Small intestine (tissue), 16 donors: Measurements from ENCODE around the gene MCUR1. TPM values are rescaled to one million over a fixed set of nuclear protein-coding genes. Genes with fewer than 3 reads are reported as not detected.
"Not testable (repeated sequence)": the region's sequence is repeated elsewhere in the genome, so short reads cannot be mapped to it uniquely, and the experiment has no call there.

Experiments used
- DNase-seq, 2 donors: peaks; one replicate each; pipeline versions ENCODE4 v3.0.0 to v3.0.0-alpha.2; 2013
- FAIRE-seq: peaks from 2 replicates; lab custom pipeline; 2012; peaks lifted over from hg19 to GRCh38; lab: Jason Lieb, UNC
- H3K27ac ChIP-seq, 3 donors: one replicate each; pipeline ENCODE4 v1.5.1; 2013; ENCODE audit warnings: low read length in 2 of 3, mild to moderate bottlenecking in 2 of 3, control low read depth in 1 of 3, inconsistent platforms in 1 of 3, low read depth in 1 of 3, moderate library complexity in 1 of 3
- H3K27me3 ChIP-seq, 3 donors: one replicate each; pipeline ENCODE4 v1.6.1; 2013; ENCODE audit warnings: low read length in 3 of 3, inconsistent platforms in 1 of 3; ENCODE audit not compliant: control insufficient read depth in 3 of 3, insufficient read depth in 3 of 3
- H3K36me3 ChIP-seq, 3 donors: one replicate each; pipeline ENCODE4 v1.6.1; 2013; ENCODE audit warnings: low read length in 3 of 3, inconsistent platforms in 1 of 3, low read depth in 1 of 3, mild to moderate bottlenecking in 1 of 3, moderate library complexity in 1 of 3; ENCODE audit not compliant: control insufficient read depth in 3 of 3, insufficient read depth in 2 of 3
- H3K4me1 ChIP-seq, 3 donors: one replicate each; pipeline ENCODE4 v1.6.1; 2013; ENCODE audit warnings: low read length in 2 of 3, inconsistent platforms in 1 of 3, low read depth in 1 of 3, mild to moderate bottlenecking in 1 of 3, moderate library complexity in 1 of 3; ENCODE audit not compliant: control insufficient read depth in 3 of 3, insufficient read depth in 2 of 3
- H3K4me3 ChIP-seq, 3 donors: one replicate each; pipeline ENCODE4 v1.5.1; 2013; ENCODE audit warnings: low read length in 3 of 3, control low read depth in 1 of 3, inconsistent platforms in 1 of 3, low read depth in 1 of 3, mild to moderate bottlenecking in 1 of 3, moderate library complexity in 1 of 3
- H3K9me3 ChIP-seq, 2 donors: one replicate each; pipeline ENCODE4 v1.6.1; 2013; ENCODE audit warnings: low read depth in 1 of 2, low read length in 1 of 2; ENCODE audit not compliant: control insufficient read depth in 2 of 2, insufficient read depth in 1 of 2
- WGBS, 3 donors: extraction: QIAGEN DNeasy Blood & Tissue Kit; methylation state at CpG; one replicate each; pipeline ENCODE4 v1.1.7; 2013; 5-methylcytosine and 5-hydroxymethylcytosine counted together
- long read RNA-seq, 10 donors: transcript quantifications; one replicate each; lab custom pipeline, GENCODE V29; 2026
- polyA plus RNA-seq, 4 donors: library from polyadenylated mRNA; stranded (reverse) in 3 of 4; unstranded in 1 of 4; fragments of 200-250 nt in 3 of 4; fragments of 120-200 nt in 1 of 4; gene quantifications; one replicate each; pipeline versions ENCODE4 v1.2.1 to v1.2.3, GENCODE V29; 2013
- donor health status: healthy with polysubstance abuse.
- donor health status: control.
- donor health status: control.
- donor health status: Bipolar disorder and iron deficiency.
- donor health status: healthy.

MCUR1 gene, protein sequence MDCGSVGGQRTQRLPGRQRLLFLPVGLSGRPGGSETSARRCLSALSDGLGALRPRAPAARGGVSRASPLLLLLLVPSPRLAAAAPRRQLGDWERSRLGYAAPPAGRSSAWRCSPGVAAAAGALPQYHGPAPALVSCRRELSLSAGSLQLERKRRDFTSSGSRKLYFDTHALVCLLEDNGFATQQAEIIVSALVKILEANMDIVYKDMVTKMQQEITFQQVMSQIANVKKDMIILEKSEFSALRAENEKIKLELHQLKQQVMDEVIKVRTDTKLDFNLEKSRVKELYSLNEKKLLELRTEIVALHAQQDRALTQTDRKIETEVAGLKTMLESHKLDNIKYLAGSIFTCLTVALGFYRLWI
- 10 to 100 TPM; 15.6 to 83.2 (median 52.3) TPM for polyA plus RNA-seq
- long read RNA-seq, donor 1, full-length matches to known transcripts: 25 of 42 reads
- long read RNA-seq, donor 1, partial matches to known transcripts: 17 of 42 reads
- long read RNA-seq, donor 1, other reads (novel, unspliced or antisense): 0 of 42 reads
- long read RNA-seq, donor 2, full-length matches to known transcripts: 15 of 15 reads
- long read RNA-seq, donor 2, partial matches to known transcripts: 0 of 15 reads
- long read RNA-seq, donor 2, other reads (novel, unspliced or antisense): 0 of 15 reads
- long read RNA-seq, donor 3, full-length matches to known transcripts: 6 of 11 reads
- long read RNA-seq, donor 3, partial matches to known transcripts: 5 of 11 reads
- long read RNA-seq, donor 3, other reads (novel, unspliced or antisense): 0 of 11 reads
- long read RNA-seq, donor 4, full-length matches to known transcripts: 1 of 1 reads
- long read RNA-seq, donor 4, partial matches to known transcripts: 0 of 1 reads
- long read RNA-seq, donor 4, other reads (novel, unspliced or antisense): 0 of 1 reads
- long read RNA-seq, donor 5, full-length matches to known transcripts: 5 of 5 reads
- long read RNA-seq, donor 5, partial matches to known transcripts: 0 of 5 reads
- long read RNA-seq, donor 5, other reads (novel, unspliced or antisense): 0 of 5 reads
- long read RNA-seq, donor 6, full-length matches to known transcripts: 9 of 14 reads
- long read RNA-seq, donor 6, partial matches to known transcripts: 5 of 14 reads
- long read RNA-seq, donor 6, other reads (novel, unspliced or antisense): 0 of 14 reads
- long read RNA-seq, donor 7, full-length matches to known transcripts: 40 of 45 reads
- long read RNA-seq, donor 7, partial matches to known transcripts: 5 of 45 reads
- long read RNA-seq, donor 7, other reads (novel, unspliced or antisense): 0 of 45 reads
- long read RNA-seq, donor 8: 0 reads
- long read RNA-seq, donor 9, full-length matches to known transcripts: 3 of 3 reads
- long read RNA-seq, donor 9, partial matches to known transcripts: 0 of 3 reads
- long read RNA-seq, donor 9, other reads (novel, unspliced or antisense): 0 of 3 reads
- long read RNA-seq, donor 10, full-length matches to known transcripts: 11 of 11 reads
- long read RNA-seq, donor 10, partial matches to known transcripts: 0 of 11 reads
- long read RNA-seq, donor 10, other reads (novel, unspliced or antisense): 0 of 11 reads

DNA sequence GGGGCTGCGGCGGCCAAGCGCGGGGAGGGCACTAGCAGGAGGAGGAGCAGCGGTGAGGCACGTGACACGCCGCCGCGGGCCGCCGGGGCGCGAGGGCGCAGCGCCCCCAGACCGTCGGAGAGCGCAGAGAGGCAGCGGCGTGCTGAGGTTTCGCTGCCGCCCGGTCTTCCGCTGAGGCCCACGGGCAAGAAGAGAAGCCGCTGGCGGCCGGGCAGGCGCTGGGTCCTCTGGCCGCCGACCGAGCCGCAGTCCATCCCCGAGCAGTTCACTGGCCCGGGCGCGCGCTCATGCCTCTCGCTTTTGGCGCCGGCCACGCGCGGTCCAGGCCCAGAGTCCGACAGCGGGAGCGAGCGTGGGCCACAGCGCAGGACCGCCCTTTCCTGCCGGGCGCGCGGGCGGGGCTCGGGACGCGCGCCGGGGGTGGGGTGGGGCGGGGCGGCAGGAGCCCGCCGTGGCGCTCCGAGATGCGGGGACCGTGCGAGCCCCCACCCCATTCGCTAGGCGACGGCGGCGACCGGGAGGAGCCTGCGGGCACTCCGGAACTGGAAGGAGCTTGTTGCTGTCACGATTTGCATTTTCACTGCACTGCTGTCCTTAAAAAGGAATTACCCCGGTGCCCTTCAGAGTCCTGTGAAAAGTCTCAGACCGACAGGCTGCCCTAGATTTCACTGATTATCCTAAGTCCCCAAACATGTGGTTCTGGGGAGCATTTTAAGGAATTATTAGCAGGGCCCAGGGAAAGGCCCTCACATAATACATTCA lies at the start of gene MCUR1:
TSS of gene MCUR1 (minus strand) at position 382 of the 762 bp plus-strand sequence. CDS start at position 254, 128 bp downstream.
- FAIRE-seq: no peak

DNA sequence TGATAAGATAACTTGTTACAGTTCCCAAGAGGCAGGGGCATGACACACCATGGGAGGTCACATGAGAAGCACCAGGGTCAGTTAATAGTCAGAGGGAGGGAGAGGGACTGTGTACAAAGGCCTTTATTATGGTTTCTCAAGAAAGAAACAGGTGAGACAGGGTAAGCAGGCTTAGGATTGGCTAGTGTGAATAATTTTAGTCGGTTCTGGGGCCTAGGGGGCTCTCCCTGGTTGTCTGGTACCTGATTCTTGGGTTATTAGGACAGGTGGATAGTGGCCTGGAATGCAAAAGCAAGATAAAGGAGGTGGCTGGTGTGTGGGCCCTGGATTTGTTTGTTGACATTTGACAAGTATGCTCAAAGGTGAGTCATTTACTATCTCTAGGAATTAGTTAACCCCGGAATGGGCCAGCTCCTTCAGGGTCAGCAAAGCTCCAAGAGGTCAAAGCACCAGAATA lies 49.4 kb upstream of the MCUR1 start:
- peak overlapping the region in 2 of 3 donors; percentile 1 to 32 for H3K27ac ChIP-seq
- no peaks in the 10 kb centered on the region for H3K36me3 ChIP-seq
- 6 to 45% (median 15%) methylated on average over 2 of the region's 2 CpGs for WGBS, 3 donors
- no peak for FAIRE-seq
- H3K4me1 ChIP-seq: peaks cover 0 to 16% (median 0%) of the 10 kb centered on the region in 3 donors
- H3K27me3 ChIP-seq: peaks cover 0 to 9% (median 7%) of the 10 kb centered on the region in 3 donors
- DNase-seq: peak; percentile 66 to 78
- H3K9me3 ChIP-seq: peaks cover 0 to 8% of the 10 kb centered on the region in 2 donors
- no peak overlapping the region for H3K4me3 ChIP-seq

More for the DNA sequence above, at the start of gene MCUR1:
- 0 to 1% (median 1%) methylated on average over 28 to 81 of the region's 81 CpGs for WGBS, 3 donors
- Histone ChIP-seq H3K4me3 (peak within 1 kb of the TSS; percentile 78 to 81 (median 81)), H3K36me3 (peaks cover 0 to 4% (median 1%) of the 10 kb centered on the region in 3 donors), H3K4me1 (peaks cover 8 to 21% (median 12%) of the 10 kb centered on the region in 3 donors), H3K27ac (peak within 1 kb of the TSS; percentile 95 to 98 (median 97)), H3K27me3 (no peaks in the 10 kb centered on the region), H3K9me3 (no peaks in the 10 kb centered on the region)
- peak; percentile 90 to 96 for DNase-seq

DNA sequence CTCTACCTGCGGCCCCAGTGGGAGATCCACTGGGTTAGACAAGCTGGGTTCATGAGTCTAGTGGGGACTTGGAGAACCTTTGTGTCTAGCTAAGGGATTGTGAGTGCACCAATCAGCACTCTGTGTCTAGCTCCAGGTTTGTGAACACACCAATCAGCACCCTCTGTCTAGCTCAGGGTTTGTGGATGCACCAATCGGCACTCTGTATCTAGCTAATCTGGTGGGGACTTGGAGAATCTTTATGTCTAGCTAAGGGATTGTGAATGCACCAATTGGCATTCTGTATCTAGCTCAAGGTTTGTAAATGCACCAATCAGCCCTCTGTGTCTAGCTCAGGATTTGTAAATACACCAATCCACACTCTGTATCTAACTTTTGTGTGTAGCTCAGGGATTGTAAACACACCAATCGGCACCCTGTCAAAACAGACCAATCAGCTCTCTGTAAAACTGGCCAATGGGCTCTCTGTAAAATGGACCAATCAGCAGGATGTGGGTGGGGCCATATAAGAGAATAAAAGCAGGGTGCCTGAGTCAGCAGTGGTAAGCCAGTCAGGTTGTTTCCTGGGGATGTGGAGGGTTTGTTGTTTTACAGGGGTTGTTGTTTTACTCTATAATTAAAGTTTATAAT lies 46.3 kb upstream of the MCUR1 start:
- WGBS, 3 donors: 89 to 98% (median 90%) methylated on average over 3 of the region's 3 CpGs
- not testable (repeated sequence) for FAIRE-seq, H3K27ac ChIP-seq, H3K9me3 ChIP-seq, DNase-seq, H3K36me3 ChIP-seq
- Histone ChIP-seq H3K4me3 (peak overlapping the region in 1 of 3 donors; percentile 42), H3K4me1 (peaks cover 0 to 16% (median 0%) of the 10 kb centered on the region in 3 donors), H3K27me3 (peaks cover 0 to 11% (median 7%) of the 10 kb centered on the region in 3 donors)

DNA sequence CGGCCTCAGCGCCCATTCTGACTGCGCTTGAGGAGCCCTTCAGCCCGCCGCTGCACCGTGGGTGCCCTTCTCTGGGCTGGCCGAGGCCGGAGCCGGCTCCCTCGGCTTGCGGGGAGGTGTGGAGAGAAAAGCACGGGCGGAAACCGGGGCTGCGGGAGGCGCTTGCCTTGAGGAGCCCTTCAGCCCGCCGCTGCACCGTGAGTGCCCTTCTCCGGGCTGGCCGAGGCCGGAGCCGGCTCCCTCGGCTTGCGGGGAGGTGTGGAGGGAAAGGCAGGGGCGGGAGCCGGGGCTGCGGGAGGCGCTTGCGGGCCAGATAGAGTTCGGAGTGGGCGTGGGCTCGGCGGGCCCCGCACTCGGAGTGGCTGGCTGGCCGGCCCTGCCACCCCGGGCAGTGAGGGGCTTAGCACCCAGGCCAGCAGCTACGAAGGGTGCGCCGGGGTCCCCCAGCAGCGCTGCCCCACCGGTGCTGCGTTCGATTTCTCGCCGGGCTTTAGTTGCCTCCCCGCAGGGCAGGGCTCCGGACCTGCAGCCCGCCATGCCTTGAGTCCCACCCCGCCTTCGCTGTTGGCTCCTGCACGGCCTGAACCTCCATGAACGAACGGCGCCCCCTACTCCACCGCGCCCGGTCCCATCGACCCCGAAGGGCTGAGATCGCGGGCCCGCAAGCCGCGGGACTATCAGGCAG lies 45.7 kb upstream of the MCUR1 start:
- Histone ChIP-seq H3K27ac (no peak overlapping the region), H3K4me1 (peaks cover 0 to 16% (median 0%) of the 10 kb centered on the region in 3 donors), H3K4me3 (peak overlapping the region in 2 of 3 donors; percentile 34 to 42), H3K9me3 (peaks cover 0 to 8% of the 10 kb centered on the region in 2 donors), H3K27me3 (peaks cover 0 to 11% (median 7%) of the 10 kb centered on the region in 3 donors), H3K36me3 (no peaks in the 10 kb centered on the region)
- 22 to 46% (median 37%) methylated on average over 44 to 66 of the region's 66 CpGs for WGBS, 3 donors
- FAIRE-seq (no peak), DNase-seq (peak in 1 of 2 donors; percentile 37)

DNA sequence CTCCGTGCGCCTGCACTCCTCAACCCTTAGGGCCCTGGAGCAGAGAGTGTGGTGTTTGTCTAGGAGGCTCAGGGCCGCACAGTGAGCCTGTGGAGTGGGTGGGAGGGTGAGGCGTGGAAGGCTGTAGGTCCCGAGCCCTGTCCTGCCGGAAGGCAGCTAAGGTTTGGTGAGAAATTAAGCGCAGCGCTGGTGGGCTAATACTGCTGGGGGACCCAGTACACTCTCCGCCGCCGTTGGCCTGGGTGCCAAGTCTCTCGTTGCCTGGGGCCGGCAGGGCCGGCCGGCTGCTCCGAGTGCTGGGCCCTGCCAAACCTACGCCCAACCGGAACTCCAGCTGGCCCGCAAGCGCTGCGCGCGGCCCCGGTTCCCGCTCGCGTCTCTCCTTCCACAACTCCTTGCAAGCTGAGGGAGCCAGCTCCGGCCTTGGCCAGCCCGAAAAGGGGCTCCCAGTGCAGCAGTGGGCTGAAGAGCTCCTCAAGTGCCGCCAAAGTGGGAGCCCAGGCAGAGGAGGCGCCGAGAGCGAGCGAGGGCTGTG lies 40.4 kb upstream of the MCUR1 start:
- no peak overlapping the region for H3K4me3 ChIP-seq
- H3K36me3 ChIP-seq: no peaks in the 10 kb centered on the region
- H3K9me3 ChIP-seq: peaks cover 0 to 3% of the 10 kb centered on the region in 2 donors
- no peak for FAIRE-seq
- peaks cover 0 to 9% (median 0%) of the 10 kb centered on the region in 3 donors for H3K4me1 ChIP-seq
- H3K27me3 ChIP-seq: peaks cover 0 to 2% (median 2%) of the 10 kb centered on the region in 3 donors
- no peak for DNase-seq
- 90 to 97% (median 93%) methylated on average over 33 to 34 of the region's 34 CpGs for WGBS, 3 donors
- H3K27ac ChIP-seq: no peak overlapping the region

DNA sequence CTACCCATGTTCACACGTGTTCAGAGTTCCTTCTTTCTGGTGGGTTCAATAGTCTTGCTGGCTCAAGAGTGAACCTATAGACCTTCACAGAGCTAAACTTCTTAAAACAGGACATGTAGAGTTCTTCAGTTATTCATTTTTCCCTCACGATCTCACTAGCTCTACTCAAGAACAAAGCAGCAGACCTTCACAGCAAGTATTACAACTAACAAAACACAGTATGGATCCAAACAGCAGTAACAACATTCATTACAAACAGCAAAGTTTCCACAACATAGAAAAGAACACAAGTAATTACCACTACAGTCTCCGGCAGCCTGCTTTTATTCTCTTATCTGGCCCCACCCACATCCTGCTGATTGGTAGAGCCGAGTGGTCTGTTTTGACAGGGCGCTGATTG lies 39.5 kb upstream of the MCUR1 start:
- H3K27ac ChIP-seq: no peak overlapping the region

More for the DNA sequence above, 39.5 kb upstream of the MCUR1 start:
- Histone ChIP-seq H3K27me3 (peaks cover 0 to 2% (median 0%) of the 10 kb centered on the region in 3 donors), H3K4me1 (peaks cover 0 to 9% (median 0%) of the 10 kb centered on the region in 3 donors), H3K9me3 (peaks cover 0 to 3% of the 10 kb centered on the region in 2 donors), H3K4me3 (no peak overlapping the region), H3K36me3 (no peaks in the 10 kb centered on the region)
- DNase-seq: no peak
- FAIRE-seq: no peak
- 79 to 93% (median 87%) methylated on average over 4 to 5 of the region's 5 CpGs for WGBS, 3 donors
